HEK293 (cell line): ENCODE data around the gene BLOC1S1.

Source experiments
- CTCF ChIA-PET: fragments of 350-600 bp; formaldehyde crosslinking; extraction: SDS; loops from one replicate; lab custom pipeline; 2021; ENCODE audit warnings: antibody characterized with exemption; lab: Yijun Ruan, JAX
- POLR2A ChIA-PET: fragments of 300-600 bp; formaldehyde crosslinking; extraction: SDS; loops from one replicate; lab custom pipeline; 2020; ENCODE audit warnings: antibody characterized with exemption, inconsistent platforms; lab: Yijun Ruan, JAX
- H3K27ac ChIP-seq: fragments of 200-500 bp; sonication (Bioruptor generic); 2 replicates; pipeline ENCODE4 v1.5.1; 2014; ENCODE audit warnings: low read depth, low read length, control low read depth, inconsistent platforms; ENCODE audit errors: extremely low read depth
- H3K36me3 ChIP-seq, 2 experiments: fragments of 200-500 bp in 1 of 2; sonication (Bioruptor generic) in 1 of 2; 1 replicate in 1 of 2; 2 replicates in 1 of 2; pipeline ENCODE4 v1.5.1; 2014 to 2017; ENCODE audit warnings: inconsistent platforms in 2 of 2, low read length in 2 of 2; ENCODE audit not compliant: control insufficient read depth in 2 of 2, insufficient read depth in 1 of 2
- H3K4me1 ChIP-seq: fragments of 200-500 bp; sonication (Bioruptor generic); 2 replicates; pipeline ENCODE4 v1.5.1; 2014; ENCODE audit warnings: mild to moderate bottlenecking, low read length, inconsistent platforms; ENCODE audit not compliant: control insufficient read depth, insufficient read depth
- H3K4me3 ChIP-seq: 2 replicates; pipeline ENCODE4 v1.5.1; 2011; ENCODE audit warnings: low read depth, mild to moderate bottlenecking, control low read depth, low read length, moderate library complexity
- H3K9me3 ChIP-seq: fragments of 200-500 bp; sonication (Bioruptor generic); 2 replicates; pipeline ENCODE4 v1.5.1; 2014; ENCODE audit warnings: low read depth, low read length, inconsistent platforms; ENCODE audit not compliant: control insufficient read depth, insufficient read depth
- FEZF1 ChIP-seq: fragments of 450-650 bp; formaldehyde crosslinking; IDR thresholded peaks from 2 replicates; pipeline ENCODE4 v1.5.1; 2016; ENCODE audit warnings: missing biosample characterization, missing genetic modification characterization
- GLIS2 ChIP-seq: fragments of 450-650 bp; formaldehyde crosslinking; IDR thresholded peaks from 2 replicates; pipeline ENCODE4 v1.5.1; 2016; ENCODE audit warnings: missing biosample characterization, missing genetic modification characterization
- HOXA7 ChIP-seq: sonication (generic); formaldehyde crosslinking; IDR thresholded peaks from 2 replicates; pipeline ENCODE4 v1.8.1; 2022; ENCODE audit warnings: missing genetic modification reagents, borderline replicate concordance
- KLF17 ChIP-seq: fragments of 450-650 bp; formaldehyde crosslinking; IDR thresholded peaks from 2 replicates; pipeline ENCODE4 v1.5.1; 2016; ENCODE audit warnings: missing biosample characterization, missing genetic modification characterization
- SCRT2 ChIP-seq: fragments of 450-650 bp; formaldehyde crosslinking; IDR thresholded peaks from 2 replicates; pipeline ENCODE4 v1.5.1; 2016; ENCODE audit warnings: missing biosample characterization, missing genetic modification characterization
- ZBTB11 ChIP-seq: fragments of 450-650 bp; formaldehyde crosslinking; conservative IDR thresholded peaks from 2 replicates; pipeline ENCODE4 v1.5.1; 2016; ENCODE audit warnings: low read depth, missing biosample characterization, missing genetic modification characterization
- ZBTB26 ChIP-seq: fragments of 450-650 bp; formaldehyde crosslinking; optimal IDR thresholded peaks from 2 replicates; pipeline ENCODE3; 2016; ENCODE audit warnings: missing biosample characterization, mild to moderate bottlenecking, missing genetic modification characterization
- ZBTB48 ChIP-seq: fragments of 450-650 bp; formaldehyde crosslinking; IDR thresholded peaks from 2 replicates; pipeline ENCODE4 v1.5.1; 2016; ENCODE audit warnings: missing biosample characterization, missing genetic modification characterization
- ZFP69B ChIP-seq: fragments of 450-650 bp; formaldehyde crosslinking; IDR thresholded peaks from 2 replicates; pipeline ENCODE4 v1.5.1; 2016; ENCODE audit warnings: missing biosample characterization, missing genetic modification characterization
- ZNF26 ChIP-seq: fragments of 450-650 bp; formaldehyde crosslinking; IDR thresholded peaks from 2 replicates; pipeline ENCODE4 v1.5.1; 2016; ENCODE audit warnings: missing biosample characterization, missing genetic modification characterization
- ZNF311 ChIP-seq: fragments of 450-650 bp; formaldehyde crosslinking; IDR thresholded peaks from 2 replicates; pipeline ENCODE4 v1.5.1; 2017; ENCODE audit warnings: missing biosample characterization, missing genetic modification characterization, borderline replicate concordance
- ZNF654 ChIP-seq: fragments of 450-650 bp; formaldehyde crosslinking; IDR thresholded peaks from 2 replicates; pipeline ENCODE4 v1.5.1; 2016; ENCODE audit warnings: low read depth, missing biosample characterization, missing genetic modification characterization
- ZNF768 ChIP-seq: fragments of 450-650 bp; formaldehyde crosslinking; IDR thresholded peaks from 2 replicates; pipeline ENCODE4 v1.5.1; 2018; ENCODE audit warnings: missing biosample characterization, mild to moderate bottlenecking, missing genetic modification characterization
- ZSCAN4 ChIP-seq: fragments of 450-650 bp; formaldehyde crosslinking; IDR thresholded peaks from 2 replicates; pipeline ENCODE4 v1.5.1; 2017; ENCODE audit warnings: missing biosample characterization, missing genetic modification characterization
- ZSCAN5A ChIP-seq: fragments of 450-650 bp; formaldehyde crosslinking; IDR thresholded peaks from 2 replicates; pipeline ENCODE4 v1.5.1; 2016; ENCODE audit warnings: missing biosample characterization, missing genetic modification characterization

The BLOC1S1 gene

GRCh38 chr12:55720894-55721444, 5.1 kb downstream of the BLOC1S1 start (continued):
- TF ChIP-seq ZBTB11 (tag by site-specific recombination) (no peak), ZSCAN4 (tag by site-specific recombination) (no peak), ZBTB48 (tag by site-specific recombination) (peak; percentile 79), ZNF26 (tag by site-specific recombination) (no peak), ZNF768 (tag by site-specific recombination) (no peak), KLF17 (no peak), ZFP69B (tag by site-specific recombination) (no peak), ZBTB26 (no peak), SCRT2 (tag by site-specific recombination) (peak; percentile 75), HOXA7 (CRISPR knock-in tag) (no peak), FEZF1 (no peak), ZNF654 (tag by site-specific recombination) (peak; percentile 30), ZSCAN5A (no peak)

- Histone ChIP-seq H3K4me1 (peaks cover 13% of the 10 kb centered on the region; the same call in 1 of the 2 replicates), H3K9me3 (no peaks in the 10 kb centered on the region), H3K36me3 (peaks cover 12 to 61% of the 10 kb centered on the region in 2 experiments), H3K27ac (no peak overlapping the region), H3K4me3 (no peak overlapping the region)
- ChIA-PET POLR2A (no interaction called here), CTCF (interaction anchor here (0.6 to 7.0 kb wide), 8 partner anchors 8 to 319 kb away, joined by 3 to 127 read pairs (median 6); partner anchors contain the start of gene ITGA7)
- TF ChIP-seq ZNF311 (tag by site-specific recombination) (no peak), GLIS2 (tag by site-specific recombination) (0 out of 2 replicates have a peak, but pooled peaks have one; percentile 7)
These were observed 5.9 kb downstream of the BLOC1S1 start for GRCh38 chr12:55721601-55722213.
